WTC11 (cell line): Measurements from ENCODE around the gene KDM4C. TPM values are rescaled to one million over a fixed set of nuclear protein-coding genes. Genes with fewer than 3 reads are reported as not detected.
A peak's percentile ranks its signal among the peaks of the same experiment; 100 is the strongest.

Experiments
- ATAC-seq: fragments of 200-7000 bp; cut with Tn5 transposase; 2 replicates; pipeline ENCODE4 v1.10.0; 2021; ENCODE audit warnings: mild to moderate bottlenecking, moderate library complexity
- CTCF ChIA-PET: fragments of 300-600 bp; sonication (Branson Sonifier 250); formaldehyde crosslinking; loops from one replicate; lab custom pipeline; 2021; ENCODE audit warnings: antibody characterized with exemption; lab: Charles Lee
- POLR2A ChIA-PET: fragments of 350-600 bp; sonication (Branson Sonifier 250); formaldehyde crosslinking; loops from one replicate; lab custom pipeline; 2021; ENCODE audit warnings: antibody characterized with exemption; lab: Charles Lee
- DNase-seq: peaks from one replicate; pipeline ENCODE4 v3.0.0; 2021; ENCODE audit warnings: low spot score
- H3K27ac Mint-ChIP-seq: 2 replicates; pipeline ENCODE4 v1.8.0; 2021; ENCODE audit warnings: mixed read lengths
- H3K27me3 Mint-ChIP-seq: 2 replicates; pipeline ENCODE4 v1.8.0; 2021; ENCODE audit warnings: low read depth, mild to moderate bottlenecking, moderate library complexity, mixed read lengths
- H3K36me3 Mint-ChIP-seq: 2 replicates; pipeline ENCODE4 v1.8.0; 2021; ENCODE audit warnings: mixed read lengths
- H3K4me1 Mint-ChIP-seq: 2 replicates; pipeline ENCODE4 v1.8.0; 2022; ENCODE audit warnings: mixed read lengths
- H3K4me3 Mint-ChIP-seq: 2 replicates; pipeline ENCODE4 v1.8.0; 2021; ENCODE audit warnings: mild to moderate bottlenecking, moderate library complexity, mixed read lengths
- H3K9me3 Mint-ChIP-seq: 2 replicates; pipeline ENCODE4 v1.8.0; 2021; ENCODE audit warnings: mixed read lengths
- ATF1 ChIP-seq: sonication (generic); formaldehyde crosslinking; IDR thresholded peaks from 2 replicates; pipeline ENCODE4 v1.8.1; 2023; ENCODE audit warnings: mild to moderate bottlenecking, moderate library complexity, missing genetic modification reagents
- ATF2 ChIP-seq: sonication (generic); formaldehyde crosslinking; IDR thresholded peaks from 2 replicates; pipeline ENCODE4 v1.8.1; 2022; ENCODE audit warnings: low read depth, missing genetic modification reagents, borderline replicate concordance
- EMX1 ChIP-seq: fragments of 250-450 bp; sonication (Bioruptor Pico); IDR thresholded peaks from 2 replicates; pipeline ENCODE4 v1.8.0; 2021; ENCODE audit warnings: mild to moderate bottlenecking
- ESRRA ChIP-seq: sonication (generic); formaldehyde crosslinking; IDR thresholded peaks from 2 replicates; pipeline ENCODE4 v1.8.1; 2022; ENCODE audit warnings: mild to moderate bottlenecking, missing genetic modification reagents, borderline replicate concordance
- FOXP1 ChIP-seq: sonication (generic); formaldehyde crosslinking; IDR thresholded peaks from 2 replicates; pipeline ENCODE4 v1.8.0; 2022; ENCODE audit warnings: missing genetic modification reagents, mild to moderate bottlenecking, moderate library complexity, borderline replicate concordance
- GABPB1 ChIP-seq: sonication (generic); formaldehyde crosslinking; IDR thresholded peaks from 2 replicates; pipeline ENCODE4 v1.8.1; 2023; ENCODE audit warnings: mild to moderate bottlenecking, missing genetic modification reagents
- NFE2L1 ChIP-seq: sonication (generic); formaldehyde crosslinking; IDR thresholded peaks from 2 replicates; pipeline ENCODE4 v1.8.1; 2023; ENCODE audit warnings: missing genetic modification reagents
- NR1H2 ChIP-seq: sonication (generic); formaldehyde crosslinking; IDR thresholded peaks from 2 replicates; pipeline ENCODE4 v1.9.0; 2021; ENCODE audit warnings: mild to moderate bottlenecking, moderate library complexity, missing genetic modification reagents
- PREB ChIP-seq: sonication (generic); formaldehyde crosslinking; IDR thresholded peaks from 2 replicates; pipeline ENCODE4 v1.8.1; 2022; ENCODE audit warnings: mild to moderate bottlenecking, missing genetic modification reagents, moderate library complexity, borderline replicate concordance
- PRRX2 ChIP-seq: fragments of 250-450 bp; sonication (Bioruptor Pico); IDR thresholded peaks from 2 replicates; pipeline ENCODE4 v1.8.0; 2021; ENCODE audit warnings: mild to moderate bottlenecking
- SMAD4 ChIP-seq: sonication (generic); formaldehyde crosslinking; IDR thresholded peaks from 2 replicates; pipeline ENCODE4 v1.8.0; 2022; ENCODE audit warnings: mild to moderate bottlenecking, missing genetic modification reagents
- ZNF138 ChIP-seq: sonication (generic); formaldehyde crosslinking; conservative IDR thresholded peaks from 2 replicates; pipeline ENCODE4 v1.8.1; 2022; ENCODE audit warnings: mild to moderate bottlenecking, moderate library complexity, missing genetic modification reagents
- ZNF219 ChIP-seq: sonication (generic); formaldehyde crosslinking; IDR thresholded peaks from 2 replicates; pipeline ENCODE4 v1.8.0; 2023; ENCODE audit warnings: missing genetic modification reagents, mild to moderate bottlenecking, borderline replicate concordance
- ZNF263 ChIP-seq: sonication (generic); formaldehyde crosslinking; IDR thresholded peaks from 2 replicates; pipeline ENCODE4 v1.8.1; 2022; ENCODE audit warnings: low read depth, mild to moderate bottlenecking, moderate library complexity, missing genetic modification reagents
- ZNF416 ChIP-seq: fragments of 250-450 bp; sonication (Bioruptor Pico); IDR thresholded peaks from 2 replicates; pipeline ENCODE4 v1.9.0; 2021; ENCODE audit warnings: mild to moderate bottlenecking, inconsistent platforms
- ZNF423 ChIP-seq: fragments of 250-450 bp; sonication (Bioruptor Pico); IDR thresholded peaks from 2 replicates; pipeline ENCODE4 v2.1.2; 2022; ENCODE audit warnings: mild to moderate bottlenecking, moderate library complexity
- ZNF671 ChIP-seq: fragments of 250-450 bp; sonication (Bioruptor Pico); IDR thresholded peaks from 2 replicates; pipeline ENCODE4 v1.8.0; 2021; ENCODE audit warnings: mild to moderate bottlenecking
- ZSCAN18 ChIP-seq: fragments of 250-450 bp; sonication (Bioruptor Pico); IDR thresholded peaks from 2 replicates; pipeline ENCODE4 v2.1.2; 2022; ENCODE audit warnings: mild to moderate bottlenecking, moderate library complexity
- total RNA-seq: library from RNA; stranded (reverse); gene quantifications from 3 replicates; pipeline ENCODE4 v1.2.3, GENCODE V29; 2021
- TF ChIP-seq, protein P1 (sequence below): fragments of 250-450 bp; sonication (Bioruptor Pico); IDR thresholded peaks from 2 replicates; pipeline ENCODE4 v1.9.0; 2021; ENCODE audit warnings: moderate library complexity, mild to moderate bottlenecking, inconsistent platforms, borderline replicate concordance
- TF ChIP-seq, protein P2 (sequence below): fragments of 250-450 bp; sonication (Bioruptor Pico); IDR thresholded peaks from 2 replicates; pipeline ENCODE4 v1.9.0; 2021; ENCODE audit warnings: mild to moderate bottlenecking
- TF ChIP-seq, protein P3 (sequence below): sonication (generic); formaldehyde crosslinking; IDR thresholded peaks from 2 replicates; pipeline ENCODE4 v1.8.1; 2022; ENCODE audit warnings: mild to moderate bottlenecking, moderate library complexity, missing genetic modification reagents
- TF ChIP-seq, protein P4 (sequence below): sonication (generic); formaldehyde crosslinking; IDR thresholded peaks from 2 replicates; pipeline ENCODE4 v1.8.0; 2022; ENCODE audit warnings: mild to moderate bottlenecking, missing genetic modification reagents
- TF ChIP-seq, protein P5 (sequence below): sonication (generic); formaldehyde crosslinking; IDR thresholded peaks from 2 replicates; pipeline ENCODE4 v1.8.0; 2023; ENCODE audit warnings: mild to moderate bottlenecking, missing genetic modification reagents
- TF ChIP-seq, protein P6 (sequence below): fragments of 250-450 bp; sonication (Bioruptor Pico); IDR thresholded peaks from 2 replicates; pipeline ENCODE4 v1.8.0; 2021; ENCODE audit warnings: mild to moderate bottlenecking

The KDM4C gene
- total RNA-seq, 1 experiment from 2014 or later = 29.2 TPM

GRCh38 chr9:6757456-6758247 lies at the start of gene KDM4C (continued):
- TF ChIP-seq ZNF219 (CRISPR knock-in tag) (no peak), ZSCAN18 (no peak), FOXP1 (peak; percentile 89; the same call in 1 of the 2 replicates), ZNF138 (CRISPR knock-in tag) (no peak; the same call in 1 of the 2 replicates), GABPB1 (CRISPR knock-in tag) (peak; percentile 70), ZNF423 (no peak), PREB (0 out of 2 replicates have a peak, but pooled peaks have one; percentile 71), ZNF416 (no peak), ATF1 (CRISPR knock-in tag) (no peak; the same call in 1 of the 2 replicates), SMAD4 (CRISPR knock-in tag) (no peak), EMX1 (CRISPR knock-in tag) (no peak), NR1H2 (CRISPR knock-in tag) (no peak)
- TF ChIP-seq, protein P1, sequence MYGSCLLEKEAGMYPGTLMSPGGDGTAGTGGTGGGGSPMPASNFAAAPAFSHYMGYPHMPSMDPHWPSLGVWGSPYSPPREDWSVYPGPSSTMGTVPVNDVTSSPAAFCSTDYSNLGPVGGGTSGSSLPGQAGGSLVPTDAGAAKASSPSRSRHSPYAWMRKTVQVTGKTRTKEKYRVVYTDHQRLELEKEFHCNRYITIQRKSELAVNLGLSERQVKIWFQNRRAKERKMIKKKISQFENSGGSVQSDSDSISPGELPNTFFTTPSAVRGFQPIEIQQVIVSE (CRISPR knock-in tag) = no peak
- TF ChIP-seq, protein P2, sequence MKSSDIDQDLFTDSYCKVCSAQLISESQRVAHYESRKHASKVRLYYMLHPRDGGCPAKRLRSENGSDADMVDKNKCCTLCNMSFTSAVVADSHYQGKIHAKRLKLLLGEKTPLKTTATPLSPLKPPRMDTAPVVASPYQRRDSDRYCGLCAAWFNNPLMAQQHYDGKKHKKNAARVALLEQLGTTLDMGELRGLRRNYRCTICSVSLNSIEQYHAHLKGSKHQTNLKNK (CRISPR knock-in tag) = no peak
- TF ChIP-seq, protein P3, sequence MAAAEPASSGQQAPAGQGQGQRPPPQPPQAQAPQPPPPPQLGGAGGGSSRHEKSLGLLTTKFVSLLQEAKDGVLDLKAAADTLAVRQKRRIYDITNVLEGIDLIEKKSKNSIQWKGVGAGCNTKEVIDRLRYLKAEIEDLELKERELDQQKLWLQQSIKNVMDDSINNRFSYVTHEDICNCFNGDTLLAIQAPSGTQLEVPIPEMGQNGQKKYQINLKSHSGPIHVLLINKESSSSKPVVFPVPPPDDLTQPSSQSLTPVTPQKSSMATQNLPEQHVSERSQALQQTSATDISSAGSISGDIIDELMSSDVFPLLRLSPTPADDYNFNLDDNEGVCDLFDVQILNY (CRISPR knock-in tag) = no peak

GRCh38 chr9:6708732-6709131 lies 49.0 kb upstream of the KDM4C start:
- no peaks in the 10 kb centered on the region; the same call in none of the 2 replicates for H3K27me3 Mint-ChIP-seq
- POLR2A ChIA-PET = interaction anchor here (0.6 kb wide), 1 partner anchor 88 kb away, joined by 4 read pairs; no protein-coding TSS in a partner anchor
- DNase-seq (no peak), ATAC-seq (no peak)
- H3K4me3 Mint-ChIP-seq = no peak overlapping the region
- CTCF ChIA-PET = no interaction called here
- H3K27ac Mint-ChIP-seq = no peak overlapping the region
- peaks cover 11% of the 10 kb centered on the region for H3K36me3 Mint-ChIP-seq
- H3K4me1 Mint-ChIP-seq = no peaks in the 10 kb centered on the region
- H3K9me3 Mint-ChIP-seq = peaks cover 8% of the 10 kb centered on the region
- TF ChIP-seq PRRX2 (CRISPR knock-in tag) = no peak
- TF ChIP-seq, protein P4, sequence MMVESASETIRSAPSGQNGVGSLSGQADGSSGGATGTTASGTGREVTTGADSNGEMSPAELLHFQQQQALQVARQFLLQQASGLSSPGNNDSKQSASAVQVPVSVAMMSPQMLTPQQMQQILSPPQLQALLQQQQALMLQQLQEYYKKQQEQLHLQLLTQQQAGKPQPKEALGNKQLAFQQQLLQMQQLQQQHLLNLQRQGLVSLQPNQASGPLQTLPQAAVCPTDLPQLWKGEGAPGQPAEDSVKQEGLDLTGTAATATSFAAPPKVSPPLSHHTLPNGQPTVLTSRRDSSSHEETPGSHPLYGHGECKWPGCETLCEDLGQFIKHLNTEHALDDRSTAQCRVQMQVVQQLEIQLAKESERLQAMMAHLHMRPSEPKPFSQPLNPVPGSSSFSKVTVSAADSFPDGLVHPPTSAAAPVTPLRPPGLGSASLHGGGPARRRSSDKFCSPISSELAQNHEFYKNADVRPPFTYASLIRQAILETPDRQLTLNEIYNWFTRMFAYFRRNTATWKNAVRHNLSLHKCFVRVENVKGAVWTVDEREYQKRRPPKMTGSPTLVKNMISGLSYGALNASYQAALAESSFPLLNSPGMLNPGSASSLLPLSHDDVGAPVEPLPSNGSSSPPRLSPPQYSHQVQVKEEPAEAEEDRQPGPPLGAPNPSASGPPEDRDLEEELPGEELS (CRISPR knock-in tag) = no peak
- TF ChIP-seq, protein P5, sequence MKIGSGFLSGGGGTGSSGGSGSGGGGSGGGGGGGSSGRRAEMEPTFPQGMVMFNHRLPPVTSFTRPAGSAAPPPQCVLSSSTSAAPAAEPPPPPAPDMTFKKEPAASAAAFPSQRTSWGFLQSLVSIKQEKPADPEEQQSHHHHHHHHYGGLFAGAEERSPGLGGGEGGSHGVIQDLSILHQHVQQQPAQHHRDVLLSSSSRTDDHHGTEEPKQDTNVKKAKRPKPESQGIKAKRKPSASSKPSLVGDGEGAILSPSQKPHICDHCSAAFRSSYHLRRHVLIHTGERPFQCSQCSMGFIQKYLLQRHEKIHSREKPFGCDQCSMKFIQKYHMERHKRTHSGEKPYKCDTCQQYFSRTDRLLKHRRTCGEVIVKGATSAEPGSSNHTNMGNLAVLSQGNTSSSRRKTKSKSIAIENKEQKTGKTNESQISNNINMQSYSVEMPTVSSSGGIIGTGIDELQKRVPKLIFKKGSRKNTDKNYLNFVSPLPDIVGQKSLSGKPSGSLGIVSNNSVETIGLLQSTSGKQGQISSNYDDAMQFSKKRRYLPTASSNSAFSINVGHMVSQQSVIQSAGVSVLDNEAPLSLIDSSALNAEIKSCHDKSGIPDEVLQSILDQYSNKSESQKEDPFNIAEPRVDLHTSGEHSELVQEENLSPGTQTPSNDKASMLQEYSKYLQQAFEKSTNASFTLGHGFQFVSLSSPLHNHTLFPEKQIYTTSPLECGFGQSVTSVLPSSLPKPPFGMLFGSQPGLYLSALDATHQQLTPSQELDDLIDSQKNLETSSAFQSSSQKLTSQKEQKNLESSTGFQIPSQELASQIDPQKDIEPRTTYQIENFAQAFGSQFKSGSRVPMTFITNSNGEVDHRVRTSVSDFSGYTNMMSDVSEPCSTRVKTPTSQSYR (CRISPR knock-in tag) = no peak
- TF ChIP-seq ATF2 (CRISPR knock-in tag) = no peak
- no peak for TF ChIP-seq NFE2L1 (CRISPR knock-in tag)
- TF ChIP-seq, protein P2 (CRISPR knock-in tag) = no peak
- TF ChIP-seq ZNF263 (CRISPR knock-in tag) = no peak
- TF ChIP-seq ESRRA = no peak
- TF ChIP-seq, protein P6, sequence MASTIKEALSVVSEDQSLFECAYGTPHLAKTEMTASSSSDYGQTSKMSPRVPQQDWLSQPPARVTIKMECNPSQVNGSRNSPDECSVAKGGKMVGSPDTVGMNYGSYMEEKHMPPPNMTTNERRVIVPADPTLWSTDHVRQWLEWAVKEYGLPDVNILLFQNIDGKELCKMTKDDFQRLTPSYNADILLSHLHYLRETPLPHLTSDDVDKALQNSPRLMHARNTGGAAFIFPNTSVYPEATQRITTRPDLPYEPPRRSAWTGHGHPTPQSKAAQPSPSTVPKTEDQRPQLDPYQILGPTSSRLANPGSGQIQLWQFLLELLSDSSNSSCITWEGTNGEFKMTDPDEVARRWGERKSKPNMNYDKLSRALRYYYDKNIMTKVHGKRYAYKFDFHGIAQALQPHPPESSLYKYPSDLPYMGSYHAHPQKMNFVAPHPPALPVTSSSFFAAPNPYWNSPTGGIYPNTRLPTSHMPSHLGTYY = no peak
- TF ChIP-seq ZNF671 (CRISPR knock-in tag) = no peak
